Right lobe of liver (tissue), 4 donors: Measurements from ENCODE around the gene ANO7.

Experiments used
- CTCF ChIP-seq, 4 donors: fragments of 200-600 bp in 3 of 4; fragments of 450-650 bp in 1 of 4; IDR thresholded peaks; one replicate each; pipeline versions ENCODE4 v1.5.1 to v1.8.0; 2016 to 2022; ENCODE audit warnings: antibody characterized with exemption in 4 of 4, mild to moderate bottlenecking in 2 of 4
- POLR2A ChIP-seq: fragments of 450-650 bp; IDR thresholded peaks from one replicate; pipeline ENCODE4 v1.6.1; 2017; ENCODE audit warnings: antibody characterized with exemption, mild to moderate bottlenecking
- donor health status: DM: no; HTN: no; CAD: no.
- donor health status: DM: no; HTN: no; CAD: no.
- donor health status: DM: no; HTN: yes; CAD: no.

- TF ChIP-seq CTCF (IDR thresholded peaks at IDR 0.05) = no peak
- no peak for TF ChIP-seq POLR2A
These were observed 39.8 kb downstream of the ANO7 start for GRCh38 chr2:241228081-241228859.
